ENCODE data around the gene HOMER2.

HOMER2 gene

DNA sequence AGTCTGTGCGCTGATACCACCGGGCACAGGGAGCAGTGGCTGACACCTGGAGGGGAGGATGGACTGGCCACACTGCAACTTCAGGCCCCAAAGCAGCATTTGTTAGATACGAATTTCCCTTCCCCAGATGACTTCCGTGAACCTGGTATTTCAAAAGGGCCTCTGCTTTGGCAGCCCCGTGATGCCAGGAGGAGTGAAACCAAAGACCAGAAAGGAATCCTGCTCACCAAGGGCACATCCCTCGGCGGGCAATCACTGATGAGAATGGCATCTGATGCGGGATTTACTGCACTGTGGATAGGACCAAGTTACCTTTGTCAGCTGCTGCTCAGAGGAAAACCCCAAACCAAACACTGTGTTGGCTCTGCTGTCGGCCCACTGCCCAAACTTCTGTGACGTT, 77.6 kb downstream of the HOMER2 start:
- H3K27me3 ChIP-seq (ENCODE audit: low read depth, low read length) = no peaks in the 10 kb centered on the region
- no peak overlapping the region for H3K9ac ChIP-seq (ENCODE audit: low read length)

DNA sequence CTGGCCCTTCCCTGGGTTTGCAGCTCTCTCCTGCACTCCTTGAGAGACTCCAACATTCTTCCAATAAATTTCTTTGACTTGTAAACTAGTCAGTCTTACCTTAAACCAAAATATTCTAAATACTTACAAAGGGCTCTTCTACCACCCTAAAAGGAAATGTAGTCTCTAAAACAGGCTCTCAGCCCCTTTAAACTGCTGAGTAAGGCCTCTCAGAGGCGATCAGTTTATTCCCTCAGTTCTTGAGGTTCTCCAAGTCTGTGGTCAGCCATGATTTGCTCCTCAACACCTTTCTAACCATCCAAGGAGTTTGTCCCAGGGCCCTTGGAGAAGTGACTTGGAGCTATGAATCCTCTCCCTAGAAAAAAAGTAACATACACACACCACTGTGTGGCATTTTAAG, 78.3 kb downstream of the HOMER2 start:
- H2AFZ ChIP-seq (ENCODE audit: low read depth, low read length) = no peak overlapping the region
- no peaks in the 10 kb centered on the region for H3K79me2 ChIP-seq (ENCODE audit: low read length)
- no peaks in the 10 kb centered on the region for H3K27me3 ChIP-seq (ENCODE audit: low read depth, low read length)
- H3K4me2 ChIP-seq (ENCODE audit: low read length) = no peak overlapping the region
- H4K20me1 ChIP-seq (ENCODE audit: insufficient read depth, low read length) = no peaks in the 10 kb centered on the region
- no peaks in the 10 kb centered on the region for H3K9me3 ChIP-seq (ENCODE audit: insufficient read depth, low read length)
- no peak overlapping the region for H3K4me3 ChIP-seq (ENCODE audit: low read length)
- no peak overlapping the region for H3K27ac ChIP-seq (ENCODE audit: low read length)
- TF ChIP-seq, protein P1, sequence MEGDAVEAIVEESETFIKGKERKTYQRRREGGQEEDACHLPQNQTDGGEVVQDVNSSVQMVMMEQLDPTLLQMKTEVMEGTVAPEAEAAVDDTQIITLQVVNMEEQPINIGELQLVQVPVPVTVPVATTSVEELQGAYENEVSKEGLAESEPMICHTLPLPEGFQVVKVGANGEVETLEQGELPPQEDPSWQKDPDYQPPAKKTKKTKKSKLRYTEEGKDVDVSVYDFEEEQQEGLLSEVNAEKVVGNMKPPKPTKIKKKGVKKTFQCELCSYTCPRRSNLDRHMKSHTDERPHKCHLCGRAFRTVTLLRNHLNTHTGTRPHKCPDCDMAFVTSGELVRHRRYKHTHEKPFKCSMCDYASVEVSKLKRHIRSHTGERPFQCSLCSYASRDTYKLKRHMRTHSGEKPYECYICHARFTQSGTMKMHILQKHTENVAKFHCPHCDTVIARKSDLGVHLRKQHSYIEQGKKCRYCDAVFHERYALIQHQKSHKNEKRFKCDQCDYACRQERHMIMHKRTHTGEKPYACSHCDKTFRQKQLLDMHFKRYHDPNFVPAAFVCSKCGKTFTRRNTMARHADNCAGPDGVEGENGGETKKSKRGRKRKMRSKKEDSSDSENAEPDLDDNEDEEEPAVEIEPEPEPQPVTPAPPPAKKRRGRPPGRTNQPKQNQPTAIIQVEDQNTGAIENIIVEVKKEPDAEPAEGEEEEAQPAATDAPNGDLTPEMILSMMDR (IDR thresholded peaks at IDR 0.05; ENCODE audit: low read depth, low read length) = no peak
- TF ChIP-seq EZH2phosphoT487 (IDR thresholded peaks at IDR 0.05; ENCODE audit: low read depth) = no peak
- no peaks in the 10 kb centered on the region for H3K36me3 ChIP-seq (replicated peaks; ENCODE audit: low read depth, low read length)
- H3K9ac ChIP-seq (ENCODE audit: low read length) = no peak overlapping the region
- H3K4me1 ChIP-seq (ENCODE audit: low read length) = peaks cover 31% of the 10 kb centered on the region

More for the DNA sequence above, 77.6 kb downstream of the HOMER2 start:
- H4K20me1 ChIP-seq (ENCODE audit: insufficient read depth, low read length) = no peaks in the 10 kb centered on the region
- H2AFZ ChIP-seq (ENCODE audit: low read depth, low read length) = no peak overlapping the region
- H3K4me1 ChIP-seq (ENCODE audit: low read length) = peaks cover 29% of the 10 kb centered on the region
- H3K79me2 ChIP-seq (ENCODE audit: low read length) = no peaks in the 10 kb centered on the region
- no peak overlapping the region for H3K4me2 ChIP-seq (ENCODE audit: low read length)
- no peak overlapping the region for H3K27ac ChIP-seq (ENCODE audit: low read length)
- no peaks in the 10 kb centered on the region for H3K36me3 ChIP-seq (replicated peaks; ENCODE audit: low read depth, low read length)
- no peaks in the 10 kb centered on the region for H3K9me3 ChIP-seq (ENCODE audit: insufficient read depth, low read length)
- TF ChIP-seq, protein P1 (IDR thresholded peaks at IDR 0.05; ENCODE audit: low read depth, low read length) = no peak
- H3K4me3 ChIP-seq (ENCODE audit: low read length) = no peak overlapping the region

DNA sequence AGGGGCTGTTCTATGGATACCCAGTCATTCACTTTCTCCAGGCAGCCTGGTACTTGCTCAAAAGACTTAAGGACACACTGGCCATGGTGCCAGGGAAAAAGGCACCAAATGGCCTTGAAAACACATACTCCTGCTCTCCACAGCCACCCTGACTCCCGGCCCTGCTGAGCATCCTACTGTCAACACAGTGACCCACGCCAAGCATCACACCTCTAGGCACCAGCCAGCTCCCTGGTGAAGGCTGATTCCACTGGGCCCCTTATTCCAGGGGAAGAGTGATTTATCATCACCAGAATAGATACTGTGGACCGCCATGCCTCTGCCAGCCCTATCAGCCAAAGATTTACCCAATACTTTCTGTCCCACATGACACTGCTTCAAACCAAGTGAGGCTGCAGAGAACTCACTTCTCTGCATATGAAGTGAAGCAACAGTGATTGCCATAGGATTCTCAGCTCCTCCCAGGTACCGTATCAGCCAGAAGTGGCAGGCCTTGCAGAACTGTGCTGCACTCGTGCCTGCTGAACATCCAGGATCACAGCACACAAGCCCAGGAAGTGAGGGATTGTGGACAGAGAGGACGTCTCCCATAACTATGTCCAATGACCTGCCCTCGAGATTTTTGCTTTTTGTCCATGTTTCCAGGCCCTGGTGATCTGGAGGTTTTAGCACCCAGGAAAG, 79.4 kb downstream of the HOMER2 start:
- no peaks in the 10 kb centered on the region for H3K27me3 ChIP-seq (ENCODE audit: low read depth, low read length)
- TF ChIP-seq EZH2phosphoT487 (IDR thresholded peaks at IDR 0.05; ENCODE audit: low read depth) = no peak
- TF ChIP-seq, protein P1 (IDR thresholded peaks at IDR 0.05; ENCODE audit: low read depth, low read length) = no peak
- H3K27ac ChIP-seq (ENCODE audit: low read length) = no peak overlapping the region
- H2AFZ ChIP-seq (ENCODE audit: low read depth, low read length) = no peak overlapping the region
- H3K79me2 ChIP-seq (ENCODE audit: low read length) = no peaks in the 10 kb centered on the region
- H3K4me2 ChIP-seq (ENCODE audit: low read length) = no peak overlapping the region
- no peaks in the 10 kb centered on the region for H4K20me1 ChIP-seq (ENCODE audit: insufficient read depth, low read length)
- H3K4me1 ChIP-seq (ENCODE audit: low read length) = peaks cover 31% of the 10 kb centered on the region
- no peaks in the 10 kb centered on the region for H3K9me3 ChIP-seq (ENCODE audit: insufficient read depth, low read length)
- no peaks in the 10 kb centered on the region for H3K36me3 ChIP-seq (replicated peaks; ENCODE audit: low read depth, low read length)
- H3K9ac ChIP-seq (ENCODE audit: low read length) = no peak overlapping the region
- no peak overlapping the region for H3K4me3 ChIP-seq (ENCODE audit: low read length)

DNA sequence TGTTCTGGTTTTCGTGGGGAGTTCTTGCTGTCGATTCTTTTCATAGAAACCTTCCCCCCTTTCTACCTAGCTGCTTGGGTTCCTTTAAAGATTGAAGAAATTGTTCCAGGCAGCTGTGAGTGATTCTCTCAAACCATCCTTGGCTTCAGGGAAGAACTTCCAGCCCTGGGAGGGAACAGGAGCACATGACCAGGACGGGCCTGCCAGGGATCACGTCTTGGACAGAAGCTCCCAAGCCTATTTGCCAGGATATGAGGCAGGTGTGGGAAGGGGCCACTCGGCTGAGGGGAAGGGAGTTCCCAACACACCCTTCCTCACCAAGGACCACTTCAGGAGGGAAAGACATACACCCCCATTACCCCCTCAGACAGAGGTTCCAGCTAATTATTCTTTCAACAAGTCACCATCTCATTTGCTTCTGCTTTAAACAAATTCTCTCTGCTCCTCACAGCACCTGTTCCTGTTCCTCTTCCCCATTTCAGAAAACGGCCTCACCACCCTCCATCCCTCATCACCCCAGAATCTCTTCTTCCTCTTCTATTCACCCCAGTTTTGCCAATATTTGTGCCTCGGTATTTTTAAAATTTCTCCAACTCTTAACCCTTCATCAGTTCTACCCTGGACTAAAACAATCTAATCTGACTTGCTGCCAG, 80.6 kb downstream of the HOMER2 start:
- no peaks in the 10 kb centered on the region for H4K20me1 ChIP-seq (ENCODE audit: insufficient read depth, low read length)
- peak overlapping the region; percentile 2 for H2AFZ ChIP-seq (ENCODE audit: low read depth, low read length)
- peak overlapping the region; percentile 54 for H3K4me2 ChIP-seq (ENCODE audit: low read length)
- peak overlapping the region; percentile 45 for H3K4me3 ChIP-seq (ENCODE audit: low read length)
- peak overlapping the region; percentile 60 for H3K27ac ChIP-seq (ENCODE audit: low read length)
- no peaks in the 10 kb centered on the region for H3K27me3 ChIP-seq (ENCODE audit: low read depth, low read length)
- H3K9me3 ChIP-seq (ENCODE audit: insufficient read depth, low read length) = no peaks in the 10 kb centered on the region
- peak overlapping the region; percentile 23; the same call in 1 of the 2 replicates for H3K9ac ChIP-seq (ENCODE audit: low read length)
- H3K4me1 ChIP-seq (ENCODE audit: low read length) = peaks cover 31% of the 10 kb centered on the region
- no peak for TF ChIP-seq EZH2phosphoT487 (IDR thresholded peaks at IDR 0.05; ENCODE audit: low read depth)
- TF ChIP-seq, protein P1 (IDR thresholded peaks at IDR 0.05; ENCODE audit: low read depth, low read length) = no peak
- H3K79me2 ChIP-seq (ENCODE audit: low read length) = no peaks in the 10 kb centered on the region
- H3K36me3 ChIP-seq (replicated peaks; ENCODE audit: low read depth, low read length) = no peaks in the 10 kb centered on the region
